CD4-positive, alpha-beta T cell (primary cell): ENCODE data around the gene SEBOX. TPM values are rescaled to one million over a fixed set of nuclear protein-coding genes. Genes with fewer than 3 reads are reported as not detected.

Experiments used
- ATAC-seq: fragments of 200-7000 bp; cut with Tn5 transposase; one replicate; pipeline ENCODE4 v1.10.0; 2022; ENCODE audit warnings: mild to moderate bottlenecking; ENCODE audit not compliant: poor library complexity
- CTCF ChIA-PET: fragments of 350-600 bp; sonication (Branson Sonifier 250); formaldehyde crosslinking; loops from one replicate; lab custom pipeline; 2021; ENCODE audit warnings: antibody characterized with exemption, inconsistent platforms; lab: Charles Lee
- POLR2A ChIA-PET: fragments of 350-600 bp; sonication (Branson Sonifier 250); formaldehyde crosslinking; loops from one replicate; lab custom pipeline; 2021; ENCODE audit warnings: antibody characterized with exemption, inconsistent platforms; lab: Charles Lee
- DNase-seq, 14 experiments: peaks; one replicate each; pipeline ENCODE4 v3.0.0-alpha.2; 2013 to 2020; ENCODE audit warnings: mixed read lengths in 2 of 14
- H3K27ac ChIP-seq, 2 donors: one replicate each; pipeline versions ENCODE4 v1.5.1 to v1.7.0; 2013; ENCODE audit warnings: low read length in 2 of 2, low read depth in 1 of 2, mild to moderate bottlenecking in 1 of 2
- H3K27me3 ChIP-seq, 2 experiments: 1 replicate in 1 of 2; 2 replicates in 1 of 2; pipeline versions ENCODE4 v1.6.1 to v1.7.0; 2013; ENCODE audit warnings: low read length in 2 of 2, control low read depth in 1 of 2, mild to moderate bottlenecking in 1 of 2, moderate library complexity in 1 of 2; ENCODE audit not compliant: insufficient read depth in 2 of 2, control insufficient read depth in 1 of 2
- H3K36me3 ChIP-seq: one replicate; pipeline ENCODE4 v1.6.1; 2013; ENCODE audit warnings: low read length, control low read depth; ENCODE audit not compliant: insufficient read depth
- H3K4me1 ChIP-seq: one replicate; pipeline ENCODE4 v1.6.1; 2013; ENCODE audit warnings: low read length, control low read depth; ENCODE audit not compliant: insufficient read depth
- H3K4me3 ChIP-seq: one replicate; pipeline ENCODE4 v1.5.1; 2013; ENCODE audit warnings: mild to moderate bottlenecking, low read length, moderate library complexity
- H3K9me3 ChIP-seq, 2 experiments: 1 replicate in 1 of 2; 2 replicates in 1 of 2; pipeline versions ENCODE4 v1.6.1 to v1.7.0; 2013; ENCODE audit warnings: low read length in 2 of 2, mild to moderate bottlenecking in 2 of 2, control low read depth in 1 of 2, moderate library complexity in 1 of 2; ENCODE audit not compliant: control insufficient read depth in 1 of 2, insufficient read depth in 1 of 2
- H3K27ac Mint-ChIP-seq: one replicate; pipeline ENCODE4 v1.8.0; 2020; ENCODE audit warnings: mixed read lengths
- H3K27me3 Mint-ChIP-seq: one replicate; pipeline ENCODE4 v1.8.0; 2021; ENCODE audit warnings: mixed read lengths
- H3K36me3 Mint-ChIP-seq: one replicate; pipeline ENCODE4 v1.8.0; 2021; ENCODE audit warnings: low read depth, mixed read lengths
- H3K4me1 Mint-ChIP-seq: one replicate; pipeline ENCODE4 v1.8.0; 2021; ENCODE audit warnings: low read depth, mixed read lengths
- H3K4me3 Mint-ChIP-seq: one replicate; pipeline ENCODE4 v1.8.0; 2020; ENCODE audit warnings: mild to moderate bottlenecking, mixed read lengths
- H3K9me3 Mint-ChIP-seq: one replicate; pipeline ENCODE4 v1.8.0; 2020; ENCODE audit warnings: mixed read lengths
- CTCF ChIP-seq: fragments of 200-600 bp; IDR thresholded peaks from one replicate; pipeline ENCODE4 v1.8.0; 2022; ENCODE audit warnings: antibody characterized with exemption, mild to moderate bottlenecking
- intact Hi-C, 2 experiments: fragments of 100-400 bp; cut with DNase I in 1 of 2; cut with micrococcal nuclease in 1 of 2; formaldehyde crosslinking; loops; one replicate each; pipeline versions ENCODE4 v1.15.1 to v1.9.0; 2023 to 2025; cut with DNase I, micrococcal nuclease
- total RNA-seq, 174 experiments: library from RNA in 2 of 174; stranded (reverse) in 2 of 174; gene quantifications; one replicate each; pipeline ENCODE4 v1.2.3 and lab custom pipeline; 2021 to 2026

The SEBOX gene
- total RNA-seq, 2 experiments from 2014 or later, result not detected

GRCh38 chr17:28350271-28350670 lies 14.7 kb downstream of the SEBOX start:
- Mint-ChIP-seq H3K4me1 (no peaks in the 10 kb centered on the region), H3K9me3 (no peaks in the 10 kb centered on the region), H3K27me3 (no peaks in the 10 kb centered on the region), H3K36me3 (peaks cover 87% of the 10 kb centered on the region), H3K27ac (no peak overlapping the region), H3K4me3 (no peak overlapping the region)
- Histone ChIP-seq H3K27me3 (no peaks in the 10 kb centered on the region), H3K9me3 (no peaks in the 10 kb centered on the region), H3K36me3 (peaks cover 91% of the 10 kb centered on the region), H3K4me1 (no peaks in the 10 kb centered on the region), H3K27ac (no peak overlapping the region), H3K4me3 (no peak overlapping the region)
- intact Hi-C loops, result loop anchor here in 1 of 2 experiments (10.0 kb wide), 1 partner anchor 365 kb away; the partner anchor contains the start of genes PROCA1, RAB34 and RPL23A
- DNase-seq (no peak), ATAC-seq (no peak)
- TF ChIP-seq CTCF, result no peak
- CTCF ChIA-PET, result no interaction called here
- POLR2A ChIA-PET, result no interaction called here

- H3K9me3 ChIP-seq, result no peaks in the 10 kb centered on the region
- peaks cover 93% of the 10 kb centered on the region for H3K36me3 ChIP-seq
- H3K36me3 Mint-ChIP-seq, result peaks cover 87% of the 10 kb centered on the region
- intact Hi-C loops, result no loop called here
- POLR2A ChIA-PET, result interaction anchor here (0.7 to 1.9 kb wide), 2 partner anchors 8 to 10 kb away, joined by 4 to 12 read pairs; partner anchors contain the start of gene POLDIP2
- no peaks in the 10 kb centered on the region for H3K4me1 Mint-ChIP-seq
- H3K4me3 Mint-ChIP-seq, result no peak overlapping the region
- no peaks in the 10 kb centered on the region for H3K4me1 ChIP-seq
- ATAC-seq (no peak), DNase-seq (no peak)
- H3K27me3 ChIP-seq, result no peaks in the 10 kb centered on the region
- no peaks in the 10 kb centered on the region for H3K27me3 Mint-ChIP-seq
- TF ChIP-seq CTCF, result no peak
- no peak overlapping the region for H3K27ac Mint-ChIP-seq
- H3K9me3 Mint-ChIP-seq, result no peaks in the 10 kb centered on the region
- no peak overlapping the region for H3K27ac ChIP-seq
- CTCF ChIA-PET, result no interaction called here
- no peak overlapping the region for H3K4me3 ChIP-seq
Observed at GRCh38 chr17:28348979-28349378, 16.0 kb downstream of the SEBOX start.

- no peak overlapping the region for H3K27ac ChIP-seq
- peaks cover 90% of the 10 kb centered on the region for H3K36me3 ChIP-seq
- no peaks in the 10 kb centered on the region for H3K4me1 Mint-ChIP-seq
- no peak overlapping the region for H3K4me3 ChIP-seq
- ChIA-PET CTCF (no interaction called here), POLR2A (interaction anchor here (1.9 to 2.1 kb wide), 3 partner anchors 10 to 12 kb away, joined by 6 to 12 read pairs (median 8); partner anchors contain the start of genes IFT20, POLDIP2 and TNFAIP1)
- no peak overlapping the region for H3K27ac Mint-ChIP-seq
- H3K27me3 Mint-ChIP-seq, result no peaks in the 10 kb centered on the region
- TF ChIP-seq CTCF, result no peak
- no peaks in the 10 kb centered on the region for H3K9me3 Mint-ChIP-seq
- H3K27me3 ChIP-seq, result no peaks in the 10 kb centered on the region
- H3K36me3 Mint-ChIP-seq, result peaks cover 85% of the 10 kb centered on the region
- intact Hi-C loops, result no loop called here
- H3K9me3 ChIP-seq, result no peaks in the 10 kb centered on the region
- no peak overlapping the region for H3K4me3 Mint-ChIP-seq
- DNase-seq, result no peak
- ATAC-seq, result no peak
- H3K4me1 ChIP-seq, result no peaks in the 10 kb centered on the region
Observed at GRCh38 chr17:28347261-28347891, 17.6 kb downstream of the SEBOX start.
